LNCAP (cell line): ENCODE data around the gene ZMAT3.

Source experiments
- TF ChIP-seq, protein P1 (sequence below): fragments of 450-650 bp; IDR thresholded peaks from 2 replicates; pipeline ENCODE4 v1.5.1; 2017; ENCODE audit warnings: mild to moderate bottlenecking

Gene ZMAT3, protein sequence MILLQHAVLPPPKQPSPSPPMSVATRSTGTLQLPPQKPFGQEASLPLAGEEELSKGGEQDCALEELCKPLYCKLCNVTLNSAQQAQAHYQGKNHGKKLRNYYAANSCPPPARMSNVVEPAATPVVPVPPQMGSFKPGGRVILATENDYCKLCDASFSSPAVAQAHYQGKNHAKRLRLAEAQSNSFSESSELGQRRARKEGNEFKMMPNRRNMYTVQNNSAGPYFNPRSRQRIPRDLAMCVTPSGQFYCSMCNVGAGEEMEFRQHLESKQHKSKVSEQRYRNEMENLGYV

DNA sequence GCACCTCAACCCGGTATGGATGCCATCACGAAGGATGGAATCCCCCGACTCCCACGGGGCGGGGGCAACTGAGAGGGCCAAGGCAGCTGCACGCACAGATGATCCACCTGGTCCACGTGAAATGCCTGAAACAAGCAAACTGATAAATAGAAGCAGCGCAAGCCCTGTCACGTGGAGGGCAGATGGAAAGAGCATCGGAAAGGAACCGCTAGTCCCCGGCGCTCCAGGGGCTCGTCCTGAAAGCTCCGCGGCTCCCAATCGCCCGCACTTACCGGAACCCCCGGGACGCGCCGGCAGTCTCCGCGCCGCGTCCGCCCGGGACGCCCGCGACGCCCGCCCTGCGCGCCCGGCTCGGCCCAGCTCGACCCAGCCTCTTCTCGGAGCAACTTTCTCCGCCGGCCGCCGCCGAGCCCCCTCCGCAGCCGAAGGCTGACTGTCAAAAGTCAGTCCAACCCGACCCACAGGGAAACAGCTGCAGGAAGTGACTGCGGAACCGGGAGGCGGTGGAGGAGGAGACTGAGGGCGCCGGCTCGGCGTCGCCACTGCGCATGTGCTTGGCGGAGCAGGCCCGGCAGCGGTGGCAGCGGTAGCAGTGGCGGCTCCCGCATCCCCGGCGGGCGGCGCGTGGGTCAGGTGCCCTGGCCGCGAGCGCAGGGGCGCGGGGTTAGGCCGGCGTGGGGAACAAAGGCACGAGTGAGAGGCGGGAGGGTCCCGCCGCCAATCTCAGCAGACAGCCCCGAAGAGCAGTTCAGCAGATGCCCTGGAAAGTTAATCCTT, at the start of gene ZMAT3:
Gene ZMAT3 (minus strand): TSS at position 487 of the 777 bp plus-strand sequence. CDS start 4,057 bp downstream, outside the sequence.
- TF ChIP-seq, protein P1, sequence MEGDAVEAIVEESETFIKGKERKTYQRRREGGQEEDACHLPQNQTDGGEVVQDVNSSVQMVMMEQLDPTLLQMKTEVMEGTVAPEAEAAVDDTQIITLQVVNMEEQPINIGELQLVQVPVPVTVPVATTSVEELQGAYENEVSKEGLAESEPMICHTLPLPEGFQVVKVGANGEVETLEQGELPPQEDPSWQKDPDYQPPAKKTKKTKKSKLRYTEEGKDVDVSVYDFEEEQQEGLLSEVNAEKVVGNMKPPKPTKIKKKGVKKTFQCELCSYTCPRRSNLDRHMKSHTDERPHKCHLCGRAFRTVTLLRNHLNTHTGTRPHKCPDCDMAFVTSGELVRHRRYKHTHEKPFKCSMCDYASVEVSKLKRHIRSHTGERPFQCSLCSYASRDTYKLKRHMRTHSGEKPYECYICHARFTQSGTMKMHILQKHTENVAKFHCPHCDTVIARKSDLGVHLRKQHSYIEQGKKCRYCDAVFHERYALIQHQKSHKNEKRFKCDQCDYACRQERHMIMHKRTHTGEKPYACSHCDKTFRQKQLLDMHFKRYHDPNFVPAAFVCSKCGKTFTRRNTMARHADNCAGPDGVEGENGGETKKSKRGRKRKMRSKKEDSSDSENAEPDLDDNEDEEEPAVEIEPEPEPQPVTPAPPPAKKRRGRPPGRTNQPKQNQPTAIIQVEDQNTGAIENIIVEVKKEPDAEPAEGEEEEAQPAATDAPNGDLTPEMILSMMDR, result no peak

DNA sequence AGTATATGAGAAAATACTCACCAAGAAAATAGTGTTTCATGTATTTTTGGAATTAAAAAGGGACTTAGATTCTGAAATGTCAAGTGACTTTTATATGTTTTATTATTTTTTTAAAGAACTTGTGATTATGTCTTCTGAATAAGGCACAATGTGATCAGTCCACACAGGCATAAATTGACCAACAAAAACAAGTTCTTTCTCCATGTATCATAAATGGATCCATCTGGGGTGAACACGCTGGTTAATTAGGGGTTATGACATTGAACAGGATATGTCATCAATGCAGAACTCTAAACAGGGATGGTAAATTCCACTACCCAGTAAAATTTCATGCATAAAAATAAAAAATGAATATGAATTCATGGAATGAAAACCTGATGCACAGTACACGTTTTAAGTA, 45.2 kb upstream of the ZMAT3 start:
- TF ChIP-seq, protein P1, result no peak

DNA sequence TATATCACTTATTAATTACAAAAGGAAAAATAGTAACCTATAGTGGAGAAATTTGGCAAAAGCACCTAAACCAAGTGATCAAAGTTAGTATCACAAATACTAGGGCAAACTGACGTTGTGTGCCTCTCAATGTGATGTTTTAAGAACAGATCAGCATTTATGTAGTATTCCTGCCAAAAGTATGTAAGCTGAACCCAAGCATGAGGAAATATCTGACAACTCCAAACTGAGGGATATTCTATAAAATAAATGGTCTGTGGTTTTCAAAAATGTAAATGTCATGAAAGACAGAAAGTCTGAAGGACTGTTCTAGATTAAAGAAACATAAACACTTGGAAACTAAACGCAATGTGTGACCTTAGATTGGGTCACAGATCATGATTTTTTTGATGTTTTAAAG, 42.3 kb upstream of the ZMAT3 start:
- TF ChIP-seq, protein P1, result no peak

DNA sequence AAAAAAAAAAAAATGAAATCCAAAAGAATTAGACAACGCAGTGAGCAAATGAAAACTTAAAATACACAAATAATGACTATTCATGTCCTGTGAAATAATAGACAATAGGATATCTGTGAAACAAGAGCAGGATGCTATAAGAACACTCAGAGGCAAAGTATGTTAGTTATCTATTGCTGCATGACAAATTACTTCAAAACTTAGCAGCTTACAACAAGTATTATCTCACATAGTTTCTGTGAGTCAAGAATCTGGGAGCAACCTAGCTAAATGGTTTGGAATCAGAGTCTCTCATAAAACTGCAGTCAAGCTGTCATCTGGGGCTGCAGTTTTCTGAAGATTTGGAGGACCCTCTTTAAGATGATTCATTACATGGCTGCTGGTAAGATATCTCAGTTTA, 36.5 kb upstream of the ZMAT3 start:
- TF ChIP-seq, protein P1, result no peak

DNA sequence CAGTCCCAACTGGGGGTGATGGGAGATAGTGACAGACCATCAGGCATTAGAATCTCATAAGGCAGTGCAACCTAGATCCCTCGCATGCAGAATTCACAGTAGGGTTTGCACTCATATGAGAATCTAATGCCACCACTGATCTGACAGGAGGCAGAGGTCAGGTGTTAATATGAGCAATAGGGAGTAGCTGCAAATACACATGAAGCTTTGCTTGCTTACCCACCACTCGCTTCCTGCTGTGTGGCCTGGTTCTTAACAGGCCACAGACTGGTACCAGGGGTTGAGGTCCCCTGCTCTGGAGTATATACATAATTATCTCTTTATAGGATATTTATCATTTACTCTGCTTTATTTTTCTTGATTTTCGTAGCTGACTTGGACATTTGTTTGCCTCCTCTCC, 36.0 kb upstream of the ZMAT3 start:
- TF ChIP-seq, protein P1, result no peak

DNA sequence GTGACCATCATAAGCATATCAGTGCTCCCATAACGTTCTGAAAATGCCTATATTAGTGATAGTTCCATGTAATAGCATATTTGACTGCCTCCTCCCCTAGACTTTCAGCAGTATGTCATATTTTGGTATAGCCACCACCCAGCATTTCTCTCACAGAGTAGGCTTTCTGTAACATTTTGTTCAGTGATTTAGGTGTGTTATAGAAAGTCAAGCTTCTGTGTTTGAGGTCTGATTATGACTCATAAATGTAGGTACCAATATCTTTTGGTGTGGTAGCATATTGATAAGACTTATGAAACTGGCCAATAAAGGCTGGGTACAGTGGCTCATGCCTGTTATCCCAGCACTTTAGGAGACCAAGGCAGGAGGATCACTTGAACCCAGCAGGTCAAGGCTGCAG, 34.3 kb upstream of the ZMAT3 start:
- TF ChIP-seq, protein P1, result no peak

DNA sequence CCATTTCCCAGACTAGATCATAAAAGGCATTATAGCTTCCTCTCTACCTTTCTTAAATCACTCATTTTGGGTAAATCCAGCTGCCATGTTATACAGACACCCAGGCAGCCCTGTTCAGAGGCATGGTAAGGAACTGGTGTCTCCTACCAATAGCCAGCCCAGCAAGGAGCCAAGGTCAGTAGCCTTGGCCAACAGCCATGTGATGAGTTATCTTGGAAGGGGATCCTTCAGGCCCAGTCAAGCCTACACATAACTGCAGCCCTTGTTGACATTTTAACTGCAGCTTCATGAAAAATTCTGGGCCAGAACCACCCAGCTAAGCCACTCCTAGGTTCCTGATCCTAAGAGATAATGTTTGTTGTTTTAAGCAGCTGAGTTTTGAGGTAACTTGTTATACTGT, 29.0 kb upstream of the ZMAT3 start:
- TF ChIP-seq, protein P1, result no peak
